ENCODE measurements around the gene C10orf67. TPM values are rescaled to one million over a fixed set of nuclear protein-coding genes. Genes with fewer than 3 reads are reported as not detected.

C10orf67 gene
- total and polyA plus RNA-seq, 9 of the 15 experiments (the other 6 are each of a cell fraction or from before 2014, with no cell fraction given): not detected

GRCh38 chr10:23155169-23155568 is 189.4 kb downstream of the C10orf67 start:
- Histone ChIP-seq H3K9ac (ENCODE audit: insufficient read depth in 1 of 2, low read depth in 2 of 2, low read length in 2 of 2) (no peak overlapping the region), H2AFZ (ENCODE audit: low read depth, low read length) (no peak overlapping the region), H3K9me1 (ENCODE audit: control insufficient read depth, insufficient read depth, low read length) (no peaks in the 10 kb centered on the region), H3K27ac (ENCODE audit: extremely low read depth, low read depth, low read length) (no peak overlapping the region), H3K36me3 (ENCODE audit: control insufficient read depth, insufficient read depth, low read length) (no peaks in the 10 kb centered on the region), H3K4me1 (replicated peaks in 1 of 2; ENCODE audit: control insufficient read depth in 2 of 2, insufficient read depth in 2 of 2, low read length in 2 of 2) (peaks cover 0 to 2% of the 10 kb centered on the region in 2 experiments; a peak in 2 of 5 replicates), H3K4me3 (no peak overlapping the region), H3K79me2 (ENCODE audit: control insufficient read depth, insufficient read depth, low read length) (no peaks in the 10 kb centered on the region), H3K4me2 (ENCODE audit: insufficient read depth, low read length) (no peak overlapping the region), H3K27me3 (ENCODE audit: control insufficient read depth in 2 of 2, insufficient read depth in 2 of 2, low read length in 2 of 2) (peaks cover 3 to 31% of the 10 kb centered on the region in 2 experiments; a peak in 3 of 5 replicates), H4K20me1 (replicated peaks; ENCODE audit: control insufficient read depth, insufficient read depth, low read length) (no peaks in the 10 kb centered on the region), H3K9me3 (replicated peaks; ENCODE audit: control insufficient read depth, insufficient read depth, low read depth, low read length) (no peaks in the 10 kb centered on the region)
- ChIA-PET POLR2A (no interaction called here), CTCF (ENCODE audit: low intra/inter-chr PET ratio) (no interaction called here)
- no peak for DNase-seq (ENCODE audit: extremely low read depth in 1 of 4, low spot score in 3 of 4)
- BruUV-seq (replicated peaks): no TSS peak
- no peak for ATAC-seq
- intact Hi-C loops (cut with micrococcal nuclease) (loop anchor here (5.0 to 10.0 kb wide), 3 partner anchors 380 to 1347 kb away; no protein-coding TSS in a partner anchor), in situ Hi-C loops (cut with MboI) (loop anchor here (5.0 to 25.0 kb wide), 2 partner anchors 137 to 1357 kb away; no protein-coding TSS in a partner anchor)
- WGBS (ENCODE audit: insufficient coverage, low coverage, missing lambda C conversion rate): 6% methylated on average over 7 of the region's 7 CpGs
- FAIRE-seq: no peak
- TF ChIP-seq ZBTB5 (IDR thresholded peaks at IDR 0.05) (no peak), STAG1 (CRISPR knock-in tag; IDR thresholded peaks at IDR 0.05; ENCODE audit: borderline replicate concordance) (no peak), CEBPG (CRISPR knock-in tag; IDR thresholded peaks at IDR 0.05) (no peak), CEBPG (tag; conservative IDR thresholded peaks at IDR 0.05 in 1 of 2, IDR thresholded peaks at IDR 0.05 in 1 of 2) (no peak), RB1 (IDR thresholded peaks at IDR 0.05; ENCODE audit: low read depth) (no peak), ZNF24 (IDR thresholded peaks at IDR 0.05) (no peak), HNRNPK (IDR thresholded peaks at IDR 0.05; ENCODE audit: low read depth, low read length, poor library complexity, severe bottlenecking) (no peak), NCOR1 (IDR thresholded peaks at IDR 0.05) (no peak), MLX (CRISPR knock-in tag; conservative IDR thresholded peaks at IDR 0.05) (no peak), CBX1 (IDR thresholded peaks at IDR 0.05; ENCODE audit: low read depth) (no peak), CTCFL (IDR thresholded peaks at IDR 0.05; ENCODE audit: borderline replicate concordance, insufficient read depth, low read depth, low read length, poor library complexity, severe bottlenecking) (no peak), TCF7 (IDR thresholded peaks at IDR 0.05; ENCODE audit: borderline replicate concordance) (no peak), E2F6 (IDR thresholded peaks at IDR 0.05; ENCODE audit: borderline replicate concordance in 1 of 2, extremely low read depth in 1 of 2, insufficient read depth in 1 of 2, insufficient read length in 1 of 2, low read depth in 1 of 2, low read length in 1 of 2, poor library complexity in 1 of 2, severe bottlenecking in 1 of 2) (no peak), SMARCC2 (IDR thresholded peaks at IDR 0.05; ENCODE audit: low read depth) (no peak), ZSCAN29 (IDR thresholded peaks at IDR 0.05) (no peak), SMAD4 (CRISPR knock-in tag; conservative IDR thresholded peaks at IDR 0.05) (no peak)

Measured in K562 (cell line).